Osteoblast (primary cell): ENCODE measurements around the gene SLC5A6. TPM values are rescaled to one million over a fixed set of nuclear protein-coding genes. Genes with fewer than 3 reads are reported as not detected.

Source experiments
- DNase-seq: peaks from one replicate; pipeline ENCODE4 v3.0.0; 2011; ENCODE audit warnings: low spot score, mixed read lengths; ENCODE audit not compliant: insufficient read length; ENCODE audit errors: missing footprints
- H2AFZ ChIP-seq: 2 replicates; pipeline ENCODE4 v1.6.0; 2011; ENCODE audit warnings: mild to moderate bottlenecking, low read length
- H3K27ac ChIP-seq: 2 replicates; pipeline ENCODE4 v1.5.1; 2011; ENCODE audit warnings: mild to moderate bottlenecking, low read depth, low read length, moderate library complexity
- H3K27me3 ChIP-seq: 2 replicates; pipeline ENCODE4 v1.6.0; 2012; ENCODE audit warnings: mild to moderate bottlenecking, control low read depth, inconsistent platforms, low read length, moderate library complexity; ENCODE audit not compliant: insufficient read depth
- H3K36me3 ChIP-seq: 2 replicates; pipeline ENCODE4 v1.5.1; 2011; ENCODE audit warnings: mild to moderate bottlenecking, low read length, control low read depth, moderate library complexity; ENCODE audit not compliant: insufficient read depth
- H3K4me1 ChIP-seq: 2 replicates; pipeline ENCODE4 v1.5.1; 2011; ENCODE audit warnings: mild to moderate bottlenecking, low read length, control low read depth, moderate library complexity; ENCODE audit not compliant: insufficient read depth
- H3K4me2 ChIP-seq: 2 replicates; pipeline ENCODE4 v1.6.0; 2011; ENCODE audit warnings: mild to moderate bottlenecking, low read length; ENCODE audit not compliant: insufficient read depth
- H3K4me3 ChIP-seq: fragments of 200-600 bp; sonication (generic); 3 replicates; pipeline ENCODE4 v1.5.1; 2012; ENCODE audit warnings: mild to moderate bottlenecking, low read length, inconsistent platforms; ENCODE audit not compliant: insufficient read depth
- H3K79me2 ChIP-seq: 2 replicates; pipeline ENCODE4 v1.6.0; 2012; ENCODE audit warnings: mild to moderate bottlenecking, low read length, control low read depth, inconsistent platforms; ENCODE audit not compliant: insufficient read depth
- H3K9me3 ChIP-seq: 2 replicates; pipeline ENCODE4 v1.5.1; 2011; ENCODE audit warnings: low read depth, low read length, control low read depth
- H4K20me1 ChIP-seq: 2 replicates; pipeline ENCODE4 v1.6.0; 2012; ENCODE audit warnings: mild to moderate bottlenecking, low read length, control low read depth; ENCODE audit not compliant: insufficient read depth
- total RNA-seq: library from RNA; depleted of rRNA; stranded (reverse); fragments of >200 nt; gene quantifications from 2 replicates; pipeline ENCODE4 v1.2.3, GENCODE V29; 2012
- TF ChIP-seq, protein P1 (sequence below): IDR thresholded peaks from 2 replicates; pipeline ENCODE4 v1.5.1; 2011; ENCODE audit warnings: mild to moderate bottlenecking, low read depth, low read length, moderate library complexity; ENCODE audit errors: extremely low read depth

Gene SLC5A6
- total RNA-seq, 1 donor = 14.1 TPM

DNA sequence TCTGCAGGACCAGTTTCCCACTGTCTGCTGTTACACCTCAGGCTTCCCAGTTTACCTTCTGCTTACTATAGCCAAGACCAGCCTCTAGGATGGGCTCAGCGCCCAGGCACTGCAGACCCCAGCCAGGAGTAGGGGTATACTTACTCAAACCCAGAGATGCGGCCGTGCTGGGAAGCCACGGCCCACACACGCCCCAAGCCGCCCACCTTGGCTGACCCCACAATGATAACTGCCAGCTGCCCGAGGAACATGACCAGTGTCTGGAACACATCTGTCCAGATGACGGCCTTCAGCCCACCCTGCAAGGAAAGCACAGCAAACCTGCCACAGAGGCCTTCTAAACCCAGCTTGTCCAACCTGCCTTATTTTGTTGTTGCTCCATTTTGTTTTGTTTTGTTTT lies 6.9 kb downstream of the SLC5A6 start:
- H3K4me2 ChIP-seq = no peak overlapping the region
- H3K4me1 ChIP-seq = no peaks in the 10 kb centered on the region
- no peaks in the 10 kb centered on the region for H4K20me1 ChIP-seq
- no peak overlapping the region for H3K4me3 ChIP-seq
- H3K36me3 ChIP-seq = peaks cover 47% of the 10 kb centered on the region
- H3K9me3 ChIP-seq = no peaks in the 10 kb centered on the region
- DNase-seq = peak; percentile 50
- no peaks in the 10 kb centered on the region for H3K79me2 ChIP-seq
- TF ChIP-seq, protein P1, sequence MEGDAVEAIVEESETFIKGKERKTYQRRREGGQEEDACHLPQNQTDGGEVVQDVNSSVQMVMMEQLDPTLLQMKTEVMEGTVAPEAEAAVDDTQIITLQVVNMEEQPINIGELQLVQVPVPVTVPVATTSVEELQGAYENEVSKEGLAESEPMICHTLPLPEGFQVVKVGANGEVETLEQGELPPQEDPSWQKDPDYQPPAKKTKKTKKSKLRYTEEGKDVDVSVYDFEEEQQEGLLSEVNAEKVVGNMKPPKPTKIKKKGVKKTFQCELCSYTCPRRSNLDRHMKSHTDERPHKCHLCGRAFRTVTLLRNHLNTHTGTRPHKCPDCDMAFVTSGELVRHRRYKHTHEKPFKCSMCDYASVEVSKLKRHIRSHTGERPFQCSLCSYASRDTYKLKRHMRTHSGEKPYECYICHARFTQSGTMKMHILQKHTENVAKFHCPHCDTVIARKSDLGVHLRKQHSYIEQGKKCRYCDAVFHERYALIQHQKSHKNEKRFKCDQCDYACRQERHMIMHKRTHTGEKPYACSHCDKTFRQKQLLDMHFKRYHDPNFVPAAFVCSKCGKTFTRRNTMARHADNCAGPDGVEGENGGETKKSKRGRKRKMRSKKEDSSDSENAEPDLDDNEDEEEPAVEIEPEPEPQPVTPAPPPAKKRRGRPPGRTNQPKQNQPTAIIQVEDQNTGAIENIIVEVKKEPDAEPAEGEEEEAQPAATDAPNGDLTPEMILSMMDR = no peak
- no peak overlapping the region for H3K27ac ChIP-seq
- no peak overlapping the region for H2AFZ ChIP-seq
- no peaks in the 10 kb centered on the region for H3K27me3 ChIP-seq

GRCh38 chr2:27204566-27204965 lies 7.5 kb downstream of the SLC5A6 start:
- Histone ChIP-seq H3K36me3 (peaks cover 43% of the 10 kb centered on the region), H3K27ac (no peak overlapping the region)

GRCh38 chr2:27203741-27204140 lies 8.3 kb downstream of the SLC5A6 start:
- H3K27me3 ChIP-seq = no peaks in the 10 kb centered on the region
- no peak overlapping the region for H3K27ac ChIP-seq
- TF ChIP-seq, protein P1 = no peak
- DNase-seq = peak; percentile 22
- H4K20me1 ChIP-seq = no peaks in the 10 kb centered on the region
- no peaks in the 10 kb centered on the region for H3K79me2 ChIP-seq
- no peak overlapping the region for H2AFZ ChIP-seq
- H3K4me1 ChIP-seq = no peaks in the 10 kb centered on the region
- no peaks in the 10 kb centered on the region for H3K9me3 ChIP-seq
- peaks cover 34% of the 10 kb centered on the region for H3K36me3 ChIP-seq
- H3K4me3 ChIP-seq = no peak overlapping the region
- H3K4me2 ChIP-seq = no peak overlapping the region

More at GRCh38 chr2:27204566-27204965, 7.5 kb downstream of the SLC5A6 start:
- no peak overlapping the region for H3K4me3 ChIP-seq
- H4K20me1 ChIP-seq = no peaks in the 10 kb centered on the region
- H3K79me2 ChIP-seq = no peaks in the 10 kb centered on the region
- DNase-seq = peak; percentile 53
- H3K4me2 ChIP-seq = no peak overlapping the region
- no peaks in the 10 kb centered on the region for H3K9me3 ChIP-seq
- H3K4me1 ChIP-seq = no peaks in the 10 kb centered on the region
- TF ChIP-seq, protein P1 = no peak
- no peaks in the 10 kb centered on the region for H3K27me3 ChIP-seq
- H2AFZ ChIP-seq = no peak overlapping the region

DNA sequence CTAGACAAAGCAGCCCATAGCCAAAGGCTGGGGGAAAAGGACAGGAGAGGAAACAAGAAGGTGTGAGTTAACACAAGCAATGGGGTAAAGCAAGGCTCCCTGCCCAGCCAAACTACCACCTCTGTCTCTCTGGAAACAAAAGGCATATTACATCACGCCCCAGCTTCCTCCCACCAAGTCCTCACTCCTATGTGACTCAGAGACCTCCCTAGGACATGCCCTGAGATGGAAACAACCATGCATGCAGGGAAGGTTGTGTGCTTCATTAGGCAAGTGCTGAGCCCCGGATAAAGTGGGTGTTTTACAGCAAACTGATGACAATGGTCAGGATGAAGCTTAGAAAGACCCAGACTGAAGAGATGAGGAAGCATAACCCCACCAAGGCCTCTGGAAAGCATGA lies 9.2 kb downstream of the SLC5A6 start:
- Histone ChIP-seq H3K27me3 (no peaks in the 10 kb centered on the region), H3K4me3 (no peak overlapping the region), H3K27ac (no peak overlapping the region), H3K79me2 (no peaks in the 10 kb centered on the region), H2AFZ (no peak overlapping the region), H3K9me3 (no peaks in the 10 kb centered on the region), H4K20me1 (no peaks in the 10 kb centered on the region), H3K4me2 (no peak overlapping the region), H3K4me1 (no peaks in the 10 kb centered on the region), H3K36me3 (peaks cover 28% of the 10 kb centered on the region)
- TF ChIP-seq, protein P1 = no peak
- DNase-seq = no peak
